Measurements from ENCODE around the gene KLHDC10.

The KLHDC10 gene

DNA sequence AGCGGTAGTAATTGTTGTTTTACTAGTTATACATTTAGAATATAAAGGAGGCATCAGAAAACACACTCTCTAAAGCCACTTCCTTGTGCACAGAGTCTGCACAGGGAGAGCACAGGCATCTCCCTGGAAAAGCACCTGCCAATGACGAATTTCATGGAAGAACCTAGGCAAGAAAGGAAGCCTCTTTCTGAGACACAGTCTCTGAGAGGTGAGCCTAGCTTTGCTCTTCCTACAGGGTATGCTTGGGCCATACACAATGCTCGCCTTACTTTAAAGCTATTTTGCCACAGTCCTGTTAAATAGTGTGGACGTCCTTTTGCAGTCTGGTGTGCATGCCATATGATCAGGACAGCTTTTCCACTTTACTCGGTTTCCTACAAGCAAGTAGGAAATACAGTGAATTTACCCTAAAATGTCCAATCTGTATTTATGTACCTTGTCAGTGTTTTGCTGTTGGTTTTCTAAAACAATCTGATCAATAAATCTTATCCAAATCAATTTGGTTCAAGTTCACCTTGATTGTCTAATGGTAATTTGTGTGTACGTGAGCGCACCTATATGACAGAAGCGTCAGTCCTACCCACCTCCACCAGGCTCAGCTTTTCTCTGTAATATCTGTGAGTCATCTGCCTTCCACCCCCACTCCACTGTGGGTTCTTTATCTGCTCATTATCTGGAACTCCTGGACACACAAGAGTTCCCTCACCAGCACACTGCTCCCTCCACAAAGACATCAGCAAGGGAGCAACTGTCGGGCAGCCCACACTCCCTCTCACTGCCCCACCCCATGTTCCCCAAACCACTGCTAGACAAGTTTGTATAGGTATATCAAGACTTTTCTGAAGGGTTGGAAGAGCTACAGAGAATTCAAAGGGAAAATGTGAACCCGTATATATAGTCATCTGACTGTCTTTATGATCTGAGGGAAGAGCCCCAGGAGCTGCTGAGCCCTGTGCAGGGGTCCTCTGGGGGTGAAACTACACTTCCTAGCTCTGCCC is 65.2 kb downstream of the KLHDC10 start:
- Histone ChIP-seq H3K36me3 (ENCODE audit: control insufficient read depth, insufficient read depth, low read length) (peaks cover 17% of the 10 kb centered on the region; the same call in 1 of the 2 replicates), H3K27ac (ENCODE audit: low read depth, low read length) (no peak overlapping the region), H3K27me3 (ENCODE audit: control insufficient read depth, insufficient read depth, low read length) (peaks cover 4% of the 10 kb centered on the region; the same call in 1 of the 2 replicates)

DNA sequence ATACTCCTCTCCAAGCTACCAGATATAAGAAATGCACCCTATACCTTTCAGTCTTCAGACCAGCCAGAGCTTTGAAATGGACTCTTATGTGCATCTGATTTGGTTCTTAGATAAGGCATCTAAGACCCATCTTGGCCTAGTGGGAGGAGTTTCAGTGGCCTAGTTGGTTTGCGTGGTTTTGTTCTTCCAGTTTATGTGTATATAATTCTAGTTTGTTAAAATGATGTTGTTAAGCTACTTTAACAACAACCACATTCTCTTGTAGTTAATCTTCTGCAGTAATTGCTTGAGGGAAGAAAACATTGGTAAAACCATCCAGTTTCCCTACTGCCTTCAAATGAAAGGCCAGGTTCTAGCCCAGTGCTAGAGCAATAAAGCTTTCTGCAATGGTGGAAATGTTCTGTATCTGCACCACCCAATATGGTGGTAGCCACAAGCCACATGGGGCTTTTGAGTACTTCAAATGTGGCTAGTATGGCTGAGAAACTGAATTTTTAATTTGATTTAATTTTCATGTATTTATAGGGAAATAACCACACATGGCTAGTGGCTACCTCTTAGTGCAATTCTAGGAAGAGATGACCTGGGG is 66.3 kb downstream of the KLHDC10 start:
- peaks cover 9% of the 10 kb centered on the region; the same call in 1 of the 2 replicates for H3K36me3 ChIP-seq (ENCODE audit: control insufficient read depth, insufficient read depth, low read length)
- H3K27me3 ChIP-seq (ENCODE audit: control insufficient read depth, insufficient read depth, low read length), result peaks cover 6% of the 10 kb centered on the region; the same call in 1 of the 2 replicates
- H3K9ac ChIP-seq (ENCODE audit: low read depth, low read length), result no peak overlapping the region
- H3K4me1 ChIP-seq (ENCODE audit: control insufficient read depth, insufficient read depth, low read length), result peaks cover 30% of the 10 kb centered on the region
- H3K4me3 ChIP-seq (ENCODE audit: low read depth, low read length), result no peak overlapping the region
- H3K27ac ChIP-seq (ENCODE audit: low read depth, low read length), result no peak overlapping the region
- no peaks in the 10 kb centered on the region for H3K9me3 ChIP-seq (ENCODE audit: control insufficient read depth, insufficient read depth, low read length)

More for the DNA sequence above, 65.2 kb downstream of the KLHDC10 start:
- Histone ChIP-seq H3K4me1 (ENCODE audit: control insufficient read depth, insufficient read depth, low read length) (peaks cover 25% of the 10 kb centered on the region), H3K9ac (ENCODE audit: low read depth, low read length) (no peak overlapping the region), H3K4me3 (ENCODE audit: low read depth, low read length) (no peak overlapping the region), H3K9me3 (ENCODE audit: control insufficient read depth, insufficient read depth, low read length) (no peaks in the 10 kb centered on the region)

DNA sequence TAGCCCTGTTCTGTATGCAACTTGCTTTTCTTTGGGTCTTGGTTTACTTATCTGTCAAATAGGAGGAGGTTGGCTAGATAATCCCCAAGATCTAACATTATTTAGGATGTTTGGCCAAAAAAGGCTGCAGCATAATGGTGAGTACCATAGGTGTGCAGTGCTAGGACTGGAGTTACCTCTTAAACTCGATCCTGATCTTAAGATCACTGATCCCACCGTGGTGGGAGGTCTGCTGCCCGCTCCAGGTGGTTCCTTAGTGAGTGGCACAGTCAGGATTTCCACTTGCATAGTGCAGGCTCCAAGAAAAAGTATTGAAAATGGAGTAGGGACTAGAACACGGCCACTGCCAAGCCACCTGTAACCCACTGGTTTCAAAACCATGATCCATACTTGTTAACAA is 66.9 kb downstream of the KLHDC10 start:
- Histone ChIP-seq H3K4me3 (ENCODE audit: low read depth, low read length) (no peak overlapping the region), H3K27ac (ENCODE audit: low read depth, low read length) (no peak overlapping the region), H3K9ac (ENCODE audit: low read depth, low read length) (no peak overlapping the region), H3K27me3 (ENCODE audit: control insufficient read depth, insufficient read depth, low read length) (peaks cover 6% of the 10 kb centered on the region; the same call in 1 of the 2 replicates), H3K4me1 (ENCODE audit: control insufficient read depth, insufficient read depth, low read length) (peaks cover 30% of the 10 kb centered on the region), H3K9me3 (ENCODE audit: control insufficient read depth, insufficient read depth, low read length) (no peaks in the 10 kb centered on the region), H3K36me3 (ENCODE audit: control insufficient read depth, insufficient read depth, low read length) (peaks cover 9% of the 10 kb centered on the region; the same call in 1 of the 2 replicates)

DNA sequence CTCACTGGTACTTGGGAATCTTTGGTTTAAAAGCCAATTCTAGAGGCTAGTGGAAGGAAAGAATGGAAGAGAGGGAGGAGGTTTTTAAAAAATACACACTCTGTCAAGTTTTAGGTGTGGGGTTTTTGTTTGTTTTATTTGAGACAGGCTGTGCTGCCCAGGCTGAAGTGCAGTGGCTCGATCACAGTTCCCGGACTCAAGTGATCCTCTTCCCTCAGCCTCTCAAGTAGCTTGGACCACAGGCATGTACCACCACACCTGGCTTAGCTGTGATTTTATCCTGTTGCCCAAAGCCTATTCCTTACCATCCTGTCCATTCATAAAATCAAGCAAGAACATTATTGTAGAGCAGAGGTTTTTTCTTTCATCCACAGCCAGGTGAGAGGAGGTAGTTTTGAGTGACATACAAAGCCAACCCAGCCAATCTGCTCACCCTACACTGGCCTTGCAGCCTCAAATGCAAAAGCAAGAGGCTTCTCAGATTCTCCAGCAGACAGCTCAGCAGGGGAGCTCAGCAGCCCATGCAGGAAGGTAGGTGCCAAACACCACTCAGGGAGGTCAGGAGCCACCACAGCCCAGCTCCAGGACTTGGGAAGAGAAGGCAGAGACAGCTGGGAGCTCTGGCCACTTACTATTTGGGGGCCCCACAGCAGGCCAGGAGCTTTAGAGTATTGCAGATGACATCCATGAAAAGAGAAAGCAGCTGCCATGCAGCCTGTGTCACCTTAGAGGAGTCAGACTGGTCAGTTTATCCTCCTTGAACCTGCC is 69.0 kb downstream of the KLHDC10 start:
- Histone ChIP-seq H3K9me3 (ENCODE audit: control insufficient read depth, insufficient read depth, low read length) (no peaks in the 10 kb centered on the region), H3K27ac (ENCODE audit: low read depth, low read length) (no peak overlapping the region), H3K27me3 (ENCODE audit: control insufficient read depth, insufficient read depth, low read length) (peaks cover 6% of the 10 kb centered on the region; the same call in 1 of the 2 replicates), H3K4me3 (ENCODE audit: low read depth, low read length) (no peak overlapping the region), H3K9ac (ENCODE audit: low read depth, low read length) (no peak overlapping the region), H3K36me3 (ENCODE audit: control insufficient read depth, insufficient read depth, low read length) (peaks cover 9% of the 10 kb centered on the region; the same call in 1 of the 2 replicates), H3K4me1 (ENCODE audit: control insufficient read depth, insufficient read depth, low read length) (peaks cover 17% of the 10 kb centered on the region)

DNA sequence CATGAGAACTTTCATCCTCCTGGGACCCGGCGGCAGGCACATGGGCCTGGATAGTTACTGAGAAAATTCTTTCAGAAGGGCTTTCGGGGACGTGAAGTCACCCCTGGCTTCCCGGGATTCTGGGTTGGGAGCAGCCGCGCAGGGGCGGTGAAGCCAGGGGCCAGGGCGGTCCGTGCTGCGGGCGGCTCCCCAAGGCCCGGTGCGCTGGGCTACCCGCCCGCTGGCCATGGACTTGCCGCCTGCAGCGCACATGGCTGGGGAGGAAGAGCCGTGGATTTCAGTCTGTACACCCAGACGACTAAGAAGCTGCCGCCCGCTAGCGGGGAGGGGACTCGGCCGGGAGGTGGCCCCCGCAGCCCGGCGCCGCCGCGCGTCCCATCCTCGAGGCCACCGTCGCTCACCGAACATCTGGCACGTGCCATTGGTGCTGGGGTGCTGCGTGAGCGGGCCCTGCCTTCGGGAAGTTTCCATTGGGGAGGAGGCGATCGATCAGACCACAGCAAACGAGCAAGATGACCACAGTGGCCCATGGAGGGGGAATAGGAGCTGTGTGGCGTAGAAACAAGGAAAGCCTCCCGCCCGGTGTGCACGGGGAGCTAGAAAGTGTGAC is 70.3 kb downstream of the KLHDC10 start:
- Histone ChIP-seq H3K9ac (ENCODE audit: low read depth, low read length) (peak overlapping the region; percentile 83), H3K4me1 (ENCODE audit: control insufficient read depth, insufficient read depth, low read length) (peaks cover 16% of the 10 kb centered on the region), H3K36me3 (ENCODE audit: control insufficient read depth, insufficient read depth, low read length) (0 out of 2 replicates have a peak, but pooled peaks cover 3% of the 10 kb centered on the region), H3K27ac (ENCODE audit: low read depth, low read length) (peak overlapping the region; percentile 86), H3K27me3 (ENCODE audit: control insufficient read depth, insufficient read depth, low read length) (peaks cover 6% of the 10 kb centered on the region; the same call in 1 of the 2 replicates), H3K4me3 (ENCODE audit: low read depth, low read length) (peak overlapping the region; percentile 61; the same call in 1 of the 2 replicates), H3K9me3 (ENCODE audit: control insufficient read depth, insufficient read depth, low read length) (no peaks in the 10 kb centered on the region)

DNA sequence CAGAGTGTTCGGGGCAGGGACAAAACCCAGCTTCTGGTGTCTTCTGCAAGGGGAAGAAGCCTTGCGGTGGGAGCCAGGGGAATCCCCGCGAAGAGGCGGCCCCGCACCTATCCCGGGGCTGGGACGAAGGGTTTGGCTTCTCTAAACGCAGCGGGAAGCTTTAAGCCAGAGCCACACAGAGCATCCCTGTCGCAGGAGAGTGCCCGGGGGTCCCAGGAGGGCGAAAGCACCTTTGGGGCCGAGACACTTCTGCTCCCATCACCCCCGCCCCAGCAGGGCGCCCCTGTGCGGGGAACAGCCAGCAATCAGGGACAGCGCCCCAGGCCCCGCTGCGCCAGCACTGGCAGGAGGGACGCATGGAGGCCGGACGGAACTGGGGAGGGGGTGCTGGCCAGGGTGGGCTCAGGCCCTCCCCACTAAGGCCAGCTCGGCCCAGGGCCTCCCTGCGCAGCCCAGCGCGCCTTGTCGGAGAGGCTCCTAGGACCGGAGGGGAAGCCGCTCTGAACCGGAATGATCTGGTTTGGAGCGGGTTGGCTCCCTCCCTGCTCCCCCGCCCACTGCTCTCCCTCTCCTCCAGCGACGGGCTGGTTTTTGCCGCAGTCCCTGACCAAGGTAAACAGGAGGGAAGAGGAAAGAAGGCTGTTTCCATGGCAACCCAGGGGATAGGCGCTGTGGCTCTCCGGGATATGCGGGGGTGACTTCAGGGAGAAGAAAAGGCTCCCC is 71.0 kb downstream of the KLHDC10 start:
- H3K36me3 ChIP-seq (ENCODE audit: control insufficient read depth, insufficient read depth, low read length), result no peaks in the 10 kb centered on the region
- peak overlapping the region; percentile 83 for H3K9ac ChIP-seq (ENCODE audit: low read depth, low read length)
- peak overlapping the region; percentile 61 for H3K4me3 ChIP-seq (ENCODE audit: low read depth, low read length)
- peak overlapping the region; percentile 86 for H3K27ac ChIP-seq (ENCODE audit: low read depth, low read length)
- peaks cover 16% of the 10 kb centered on the region for H3K4me1 ChIP-seq (ENCODE audit: control insufficient read depth, insufficient read depth, low read length)
- H3K27me3 ChIP-seq (ENCODE audit: control insufficient read depth, insufficient read depth, low read length), result peaks cover 6% of the 10 kb centered on the region; the same call in 1 of the 2 replicates
- no peaks in the 10 kb centered on the region for H3K9me3 ChIP-seq (ENCODE audit: control insufficient read depth, insufficient read depth, low read length)

DNA sequence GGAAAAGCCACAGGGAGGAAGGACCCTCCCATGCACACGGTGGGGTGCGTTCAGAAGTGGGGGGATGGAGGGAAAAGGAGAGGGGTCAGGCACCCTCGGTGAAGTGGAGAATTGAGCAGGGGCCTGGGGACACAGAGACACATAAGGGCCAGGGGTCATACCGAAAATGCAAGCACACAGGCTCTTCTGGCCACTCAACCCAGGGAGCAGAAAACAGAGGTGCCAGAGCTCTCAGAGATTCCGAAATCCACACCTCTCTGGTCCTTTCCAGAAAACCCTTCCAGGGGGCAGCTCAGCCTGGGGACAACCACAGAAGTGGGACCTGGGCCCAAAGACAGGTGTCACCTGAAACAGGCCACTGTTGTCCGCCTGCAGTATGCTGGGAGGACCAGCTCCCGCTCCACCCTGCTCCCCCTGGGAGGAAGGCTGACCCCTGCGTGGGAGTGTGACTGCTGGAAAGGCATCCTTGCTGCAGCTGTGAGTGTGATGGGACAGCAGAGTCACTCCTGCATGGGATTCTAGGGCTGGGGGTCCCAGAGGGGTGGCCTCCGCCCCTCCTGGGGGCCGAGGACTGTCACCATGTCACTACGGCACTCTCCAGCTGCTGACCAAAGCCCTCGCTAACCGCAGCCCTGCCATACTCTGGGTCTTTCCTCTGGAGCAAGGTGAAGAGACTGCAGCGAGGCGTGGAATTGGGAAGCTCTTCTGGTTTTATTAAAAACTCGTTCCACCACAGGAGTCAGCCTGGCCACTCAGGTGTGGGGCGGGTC is 71.7 kb downstream of the KLHDC10 start:
- peak overlapping the region; percentile 61 for H3K4me3 ChIP-seq (ENCODE audit: low read depth, low read length)
- H3K27me3 ChIP-seq (ENCODE audit: control insufficient read depth, insufficient read depth, low read length), result peaks cover 6% of the 10 kb centered on the region; the same call in 1 of the 2 replicates
- no peaks in the 10 kb centered on the region for H3K36me3 ChIP-seq (ENCODE audit: control insufficient read depth, insufficient read depth, low read length)
- peaks cover 16% of the 10 kb centered on the region for H3K4me1 ChIP-seq (ENCODE audit: control insufficient read depth, insufficient read depth, low read length)
- no peaks in the 10 kb centered on the region for H3K9me3 ChIP-seq (ENCODE audit: control insufficient read depth, insufficient read depth, low read length)
- peak overlapping the region; percentile 86 for H3K27ac ChIP-seq (ENCODE audit: low read depth, low read length)
- peak overlapping the region; percentile 83; the same call in 1 of the 2 replicates for H3K9ac ChIP-seq (ENCODE audit: low read depth, low read length)

DNA sequence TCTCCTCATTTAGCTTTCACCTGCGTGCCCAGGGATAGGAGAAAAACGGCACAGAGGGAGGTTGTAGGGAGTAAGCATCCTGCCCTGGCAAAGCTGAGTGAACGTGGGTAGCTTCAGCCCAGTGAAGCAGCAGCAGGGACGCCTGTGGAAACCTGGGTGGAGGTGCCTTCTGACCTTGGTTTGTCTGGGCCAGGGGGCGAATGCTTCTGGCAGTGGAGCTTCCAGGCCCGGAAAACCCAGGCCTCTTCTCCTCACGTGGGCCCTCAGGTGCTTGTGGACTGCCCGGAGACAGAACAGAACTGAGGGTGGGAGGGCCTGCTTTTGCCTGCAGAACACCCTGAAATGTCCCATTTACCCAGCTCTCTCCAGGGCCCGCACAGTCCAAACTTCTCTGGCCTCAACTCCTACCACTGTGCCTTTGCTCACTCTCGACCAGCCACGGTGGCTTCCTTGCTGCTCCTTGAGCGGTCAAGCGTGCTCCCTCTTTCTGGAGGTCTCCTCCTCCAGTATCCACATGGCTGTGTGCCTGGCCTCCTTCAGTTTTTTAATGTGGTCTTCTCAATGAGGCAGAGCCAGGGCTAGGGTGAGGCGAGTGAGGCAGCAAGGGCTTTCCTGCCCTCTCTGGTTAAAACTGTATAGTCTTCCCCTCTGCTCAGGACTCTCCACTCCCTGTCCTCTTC is 72.5 kb downstream of the KLHDC10 start:
- Histone ChIP-seq H3K27ac (ENCODE audit: low read depth, low read length) (no peak overlapping the region), H3K27me3 (ENCODE audit: control insufficient read depth, insufficient read depth, low read length) (peaks cover 6% of the 10 kb centered on the region; the same call in 1 of the 2 replicates), H3K36me3 (ENCODE audit: control insufficient read depth, insufficient read depth, low read length) (no peaks in the 10 kb centered on the region)

DNA sequence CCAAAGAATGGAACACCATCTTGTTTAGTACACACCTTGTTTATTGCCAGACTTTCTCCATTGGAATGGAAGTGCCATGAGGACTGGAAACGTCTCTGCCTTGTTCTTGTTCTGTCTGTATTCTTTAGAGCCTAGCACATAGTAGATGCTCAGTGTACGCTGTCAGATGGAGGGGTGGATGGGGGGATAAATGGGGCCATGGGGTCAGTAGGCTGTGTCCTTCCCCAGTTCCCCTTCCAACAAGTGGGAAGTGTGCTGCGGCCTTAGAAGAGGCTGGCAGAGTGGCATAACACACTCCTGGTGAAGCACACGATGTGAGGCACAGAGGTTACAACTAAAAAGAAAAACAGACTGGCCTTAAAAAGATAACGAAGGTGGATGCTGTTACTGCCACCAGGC is 73.0 kb downstream of the KLHDC10 start:
- H3K4me3 ChIP-seq (ENCODE audit: low read depth, low read length), result no peak overlapping the region
- H3K9ac ChIP-seq (ENCODE audit: low read depth, low read length), result no peak overlapping the region
- H3K27me3 ChIP-seq (ENCODE audit: control insufficient read depth, insufficient read depth, low read length), result peaks cover 6% of the 10 kb centered on the region; the same call in 1 of the 2 replicates
- peaks cover 16% of the 10 kb centered on the region for H3K4me1 ChIP-seq (ENCODE audit: control insufficient read depth, insufficient read depth, low read length)
- H3K27ac ChIP-seq (ENCODE audit: low read depth, low read length), result no peak overlapping the region
- H3K9me3 ChIP-seq (ENCODE audit: control insufficient read depth, insufficient read depth, low read length), result no peaks in the 10 kb centered on the region
- H3K36me3 ChIP-seq (ENCODE audit: control insufficient read depth, insufficient read depth, low read length), result no peaks in the 10 kb centered on the region

More for the DNA sequence above, 72.5 kb downstream of the KLHDC10 start:
- Histone ChIP-seq H3K4me3 (ENCODE audit: low read depth, low read length) (no peak overlapping the region), H3K4me1 (ENCODE audit: control insufficient read depth, insufficient read depth, low read length) (peaks cover 16% of the 10 kb centered on the region), H3K9me3 (ENCODE audit: control insufficient read depth, insufficient read depth, low read length) (no peaks in the 10 kb centered on the region), H3K9ac (ENCODE audit: low read depth, low read length) (no peak overlapping the region)
